HEK293 (cell line): ENCODE measurements around the gene TBCC.

Source experiments
- CTCF ChIA-PET: fragments of 350-600 bp; formaldehyde crosslinking; extraction: SDS; loops from one replicate; lab custom pipeline; 2021; ENCODE audit warnings: antibody characterized with exemption; lab: Yijun Ruan, JAX
- POLR2A ChIA-PET: fragments of 300-600 bp; formaldehyde crosslinking; extraction: SDS; loops from one replicate; lab custom pipeline; 2020; ENCODE audit warnings: antibody characterized with exemption, inconsistent platforms; lab: Yijun Ruan, JAX
- H3K27ac ChIP-seq: fragments of 200-500 bp; sonication (Bioruptor generic); 2 replicates; pipeline ENCODE4 v1.5.1; 2014; ENCODE audit warnings: low read depth, low read length, control low read depth, inconsistent platforms; ENCODE audit errors: extremely low read depth
- H3K36me3 ChIP-seq, 2 experiments: fragments of 200-500 bp in 1 of 2; sonication (Bioruptor generic) in 1 of 2; 1 replicate in 1 of 2; 2 replicates in 1 of 2; pipeline ENCODE4 v1.5.1; 2014 to 2017; ENCODE audit warnings: inconsistent platforms in 2 of 2, low read length in 2 of 2; ENCODE audit not compliant: control insufficient read depth in 2 of 2, insufficient read depth in 1 of 2
- H3K4me1 ChIP-seq: fragments of 200-500 bp; sonication (Bioruptor generic); 2 replicates; pipeline ENCODE4 v1.5.1; 2014; ENCODE audit warnings: mild to moderate bottlenecking, low read length, inconsistent platforms; ENCODE audit not compliant: control insufficient read depth, insufficient read depth
- H3K4me3 ChIP-seq: 2 replicates; pipeline ENCODE4 v1.5.1; 2011; ENCODE audit warnings: low read depth, mild to moderate bottlenecking, control low read depth, low read length, moderate library complexity
- H3K9me3 ChIP-seq: fragments of 200-500 bp; sonication (Bioruptor generic); 2 replicates; pipeline ENCODE4 v1.5.1; 2014; ENCODE audit warnings: low read depth, low read length, inconsistent platforms; ENCODE audit not compliant: control insufficient read depth, insufficient read depth
- BCL11A ChIP-seq: fragments of 450-650 bp; formaldehyde crosslinking; IDR thresholded peaks from 2 replicates; pipeline ENCODE4 v1.5.1; 2016; ENCODE audit warnings: low read depth, missing biosample characterization, missing genetic modification characterization
- FEZF1 ChIP-seq: fragments of 450-650 bp; formaldehyde crosslinking; IDR thresholded peaks from 2 replicates; pipeline ENCODE4 v1.5.1; 2016; ENCODE audit warnings: missing biosample characterization, missing genetic modification characterization
- GLI2 ChIP-seq: fragments of 450-650 bp; formaldehyde crosslinking; IDR thresholded peaks from 2 replicates; pipeline ENCODE4; 2017; ENCODE audit warnings: missing biosample characterization, missing genetic modification characterization, low read depth, borderline replicate concordance
- HOXC10 ChIP-seq: sonication (generic); formaldehyde crosslinking; IDR thresholded peaks from 2 replicates; pipeline ENCODE4 v1.8.1; 2023; ENCODE audit warnings: mild to moderate bottlenecking, missing genetic modification reagents
- KLF10 ChIP-seq: fragments of 450-650 bp; IDR thresholded peaks from 2 replicates; pipeline ENCODE4 v1.5.1; 2018; ENCODE audit warnings: missing biosample characterization, mild to moderate bottlenecking, missing genetic modification characterization
- KLF8 ChIP-seq: fragments of 450-650 bp; formaldehyde crosslinking; IDR thresholded peaks from 2 replicates; pipeline ENCODE4 v1.5.1; 2016; ENCODE audit warnings: missing biosample characterization, missing genetic modification characterization
- TRIM28 ChIP-seq: IDR thresholded peaks from 2 replicates; pipeline ENCODE4 v1.6.1; 2011; ENCODE audit warnings: low read length, control low read depth, borderline replicate concordance
- ZBTB1 ChIP-seq: fragments of 450-650 bp; formaldehyde crosslinking; IDR thresholded peaks from 2 replicates; pipeline ENCODE4 v1.5.1; 2016; ENCODE audit warnings: missing biosample characterization, missing genetic modification characterization
- ZBTB20 ChIP-seq: fragments of 450-650 bp; formaldehyde crosslinking; IDR thresholded peaks from 2 replicates; pipeline ENCODE4 v1.5.1; 2016; ENCODE audit warnings: missing biosample characterization, missing genetic modification characterization
- ZBTB48 ChIP-seq: fragments of 450-650 bp; formaldehyde crosslinking; IDR thresholded peaks from 2 replicates; pipeline ENCODE4 v1.5.1; 2016; ENCODE audit warnings: missing biosample characterization, missing genetic modification characterization
- ZBTB8A ChIP-seq: fragments of 450-650 bp; formaldehyde crosslinking; IDR thresholded peaks from 2 replicates; pipeline ENCODE4 v1.5.1; 2016; ENCODE audit warnings: missing biosample characterization, missing genetic modification characterization
- ZFHX2 ChIP-seq: fragments of 450-650 bp; formaldehyde crosslinking; conservative IDR thresholded peaks from 2 replicates; pipeline ENCODE4 v1.5.1; 2016; ENCODE audit warnings: missing biosample characterization, missing genetic modification characterization
- ZNF184 ChIP-seq: fragments of 450-650 bp; IDR thresholded peaks from 2 replicates; pipeline ENCODE4 v1.5.1; 2018; ENCODE audit warnings: missing biosample characterization, mild to moderate bottlenecking, missing genetic modification characterization
- ZNF2 ChIP-seq: fragments of 450-650 bp; formaldehyde crosslinking; IDR thresholded peaks from 2 replicates; pipeline ENCODE4 v1.5.1; 2016; ENCODE audit warnings: missing biosample characterization, missing genetic modification characterization
- ZNF214 ChIP-seq: fragments of 450-650 bp; formaldehyde crosslinking; IDR thresholded peaks from 2 replicates; pipeline ENCODE4 v1.5.1; 2017; ENCODE audit warnings: missing biosample characterization, mild to moderate bottlenecking, missing genetic modification characterization, borderline replicate concordance
- ZNF248 ChIP-seq: fragments of 450-650 bp; formaldehyde crosslinking; IDR thresholded peaks from 2 replicates; pipeline ENCODE4 v1.5.1; 2017; ENCODE audit warnings: missing biosample characterization, missing genetic modification characterization
- ZNF350 ChIP-seq: fragments of 450-650 bp; formaldehyde crosslinking; IDR thresholded peaks from 2 replicates; pipeline ENCODE4 v1.5.0; 2017; ENCODE audit warnings: missing biosample characterization, mild to moderate bottlenecking, missing genetic modification characterization
- ZNF473 ChIP-seq: fragments of 450-650 bp; formaldehyde crosslinking; IDR thresholded peaks from 2 replicates; pipeline ENCODE4 v1.5.1; 2017; ENCODE audit warnings: missing biosample characterization, missing genetic modification characterization
- ZNF501 ChIP-seq: fragments of 450-650 bp; formaldehyde crosslinking; IDR thresholded peaks from 2 replicates; pipeline ENCODE4 v1.5.1; 2016; ENCODE audit warnings: missing biosample characterization, missing genetic modification characterization
- ZNF521 ChIP-seq: fragments of 450-650 bp; formaldehyde crosslinking; IDR thresholded peaks from 2 replicates; pipeline ENCODE4 v1.5.1; 2017; ENCODE audit warnings: missing biosample characterization, mild to moderate bottlenecking, missing genetic modification characterization
- ZNF548 ChIP-seq: fragments of 450-650 bp; formaldehyde crosslinking; IDR thresholded peaks from 2 replicates; pipeline ENCODE4 v1.5.1; 2016; ENCODE audit warnings: missing biosample characterization, missing genetic modification characterization
- ZNF585B ChIP-seq: fragments of 450-650 bp; formaldehyde crosslinking; IDR thresholded peaks from 2 replicates; pipeline ENCODE4 v1.5.1; 2016; ENCODE audit warnings: missing biosample characterization, missing genetic modification characterization
- ZNF621 ChIP-seq: fragments of 450-650 bp; formaldehyde crosslinking; IDR thresholded peaks from 2 replicates; pipeline ENCODE4 v1.5.1; 2017; ENCODE audit warnings: missing biosample characterization, missing genetic modification characterization
- ZNF626 ChIP-seq: fragments of 450-650 bp; sonication (Bioruptor Pico); formaldehyde crosslinking; IDR thresholded peaks from 2 replicates; pipeline ENCODE4 v1.5.1; 2018; ENCODE audit warnings: missing biosample characterization, missing genetic modification characterization, inconsistent platforms
- ZNF747 ChIP-seq: fragments of 450-650 bp; formaldehyde crosslinking; IDR thresholded peaks from 2 replicates; pipeline ENCODE4 v1.5.1; 2016; ENCODE audit warnings: missing biosample characterization, missing genetic modification characterization
- ZNF792 ChIP-seq: fragments of 450-650 bp; formaldehyde crosslinking; IDR thresholded peaks from 2 replicates; pipeline ENCODE4 v1.5.1; 2016; ENCODE audit warnings: missing biosample characterization, missing genetic modification characterization
- ZXDB ChIP-seq: fragments of 450-650 bp; formaldehyde crosslinking; IDR thresholded peaks from 2 replicates; pipeline ENCODE4 v1.5.1; 2016; ENCODE audit warnings: missing biosample characterization, missing genetic modification characterization
- TF ChIP-seq, protein P1 (sequence below): fragments of 450-650 bp; formaldehyde crosslinking; IDR thresholded peaks from 2 replicates; pipeline ENCODE4 v1.5.1; 2016; ENCODE audit warnings: missing biosample characterization, missing genetic modification characterization, low read depth
- TF ChIP-seq, protein P2 (sequence below): fragments of 450-650 bp; formaldehyde crosslinking; IDR thresholded peaks from 2 replicates; pipeline ENCODE4 v1.5.1; 2017; ENCODE audit warnings: missing biosample characterization, missing genetic modification characterization
- TF ChIP-seq, protein P3 (sequence below): fragments of 450-650 bp; formaldehyde crosslinking; IDR thresholded peaks from 2 replicates; pipeline ENCODE4 v1.5.1; 2016; ENCODE audit warnings: missing biosample characterization, missing genetic modification characterization
- TF ChIP-seq, protein P4 (sequence below): fragments of 450-650 bp; IDR thresholded peaks from 2 replicates; pipeline ENCODE4 v1.5.1; 2018; ENCODE audit warnings: missing biosample characterization, missing genetic modification characterization
- TF ChIP-seq, protein P5 (sequence below): fragments of 450-650 bp; formaldehyde crosslinking; IDR thresholded peaks from 2 replicates; pipeline ENCODE4 v1.5.1; 2016; ENCODE audit warnings: missing biosample characterization, missing genetic modification characterization

The TBCC gene

DNA sequence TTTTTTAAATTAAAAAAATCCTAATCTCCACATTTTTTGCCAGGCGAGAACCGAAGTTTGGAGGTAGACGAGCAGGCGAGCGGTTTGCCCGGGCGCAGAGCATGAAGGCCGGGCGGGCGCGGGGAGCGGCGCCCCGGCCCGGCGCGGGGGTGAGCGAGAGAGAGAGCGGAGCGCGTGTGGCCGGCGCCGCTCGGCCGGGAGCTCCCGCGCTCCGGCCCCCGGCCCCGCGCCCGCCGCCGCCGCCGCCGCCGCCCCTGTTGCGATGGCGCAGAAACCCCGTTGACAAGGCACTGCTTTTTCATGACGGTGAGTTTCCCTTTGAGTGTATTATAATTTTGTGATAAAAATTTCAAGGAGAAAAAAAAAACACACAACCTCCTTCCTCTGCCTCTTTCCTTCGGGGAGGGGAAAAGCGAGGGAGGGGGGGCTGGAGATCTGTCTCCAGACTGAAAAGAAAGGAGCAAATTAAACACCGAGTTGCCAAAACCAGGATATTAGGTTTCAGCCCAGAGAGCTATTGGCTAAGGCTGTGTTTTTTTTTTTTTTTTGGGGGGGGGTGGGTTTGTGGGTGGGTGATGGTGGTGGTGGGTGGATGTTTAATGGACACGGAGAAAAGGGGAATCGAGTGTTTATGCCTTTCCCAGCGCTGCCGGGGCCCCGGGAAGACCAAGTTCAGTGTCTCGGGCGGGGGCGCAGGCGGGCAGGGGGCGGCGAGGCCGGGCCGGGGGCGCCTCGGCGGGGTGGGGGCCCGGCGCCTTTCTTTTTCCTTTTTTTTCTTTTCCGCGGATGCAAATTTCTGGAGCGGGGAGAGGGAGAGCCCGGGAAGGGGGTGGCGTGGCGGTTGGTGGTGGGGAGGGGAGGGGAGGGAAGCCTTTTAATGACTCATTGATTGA lies 36.1 kb upstream of the TBCC start, which contains the start of gene BICRAL:
Gene BICRAL, plus strand, starts transcription at position 257 of the 893 bp plus-strand sequence. CDS start 39,971 bp downstream, outside the sequence.
- CTCF ChIA-PET = interaction anchor here (0.6 to 1.2 kb wide), 3 partner anchors 9 to 369 kb away, joined by 3 read pairs; no protein-coding TSS in a partner anchor
- H3K36me3 ChIP-seq = no peaks in the 10 kb centered on the region
- TF ChIP-seq FEZF1 (tag by site-specific recombination) = 0 out of 2 replicates have a peak, but pooled peaks have one; percentile 26
- TF ChIP-seq KLF10 (tag by site-specific recombination) = no peak
- TF ChIP-seq ZFHX2 = peak; percentile 62; the same call in 1 of the 2 replicates
- no peak for TF ChIP-seq HOXC10 (CRISPR knock-in tag)
- TF ChIP-seq, protein P1, sequence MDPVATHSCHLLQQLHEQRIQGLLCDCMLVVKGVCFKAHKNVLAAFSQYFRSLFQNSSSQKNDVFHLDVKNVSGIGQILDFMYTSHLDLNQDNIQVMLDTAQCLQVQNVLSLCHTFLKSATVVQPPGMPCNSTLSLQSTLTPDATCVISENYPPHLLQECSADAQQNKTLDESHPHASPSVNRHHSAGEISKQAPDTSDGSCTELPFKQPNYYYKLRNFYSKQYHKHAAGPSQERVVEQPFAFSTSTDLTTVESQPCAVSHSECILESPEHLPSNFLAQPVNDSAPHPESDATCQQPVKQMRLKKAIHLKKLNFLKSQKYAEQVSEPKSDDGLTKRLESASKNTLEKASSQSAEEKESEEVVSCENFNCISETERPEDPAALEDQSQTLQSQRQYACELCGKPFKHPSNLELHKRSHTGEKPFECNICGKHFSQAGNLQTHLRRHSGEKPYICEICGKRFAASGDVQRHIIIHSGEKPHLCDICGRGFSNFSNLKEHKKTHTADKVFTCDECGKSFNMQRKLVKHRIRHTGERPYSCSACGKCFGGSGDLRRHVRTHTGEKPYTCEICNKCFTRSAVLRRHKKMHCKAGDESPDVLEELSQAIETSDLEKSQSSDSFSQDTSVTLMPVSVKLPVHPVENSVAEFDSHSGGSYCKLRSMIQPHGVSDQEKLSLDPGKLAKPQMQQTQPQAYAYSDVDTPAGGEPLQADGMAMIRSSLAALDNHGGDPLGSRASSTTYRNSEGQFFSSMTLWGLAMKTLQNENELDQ = no peak
- TF ChIP-seq ZXDB (tag by site-specific recombination) = peak; percentile 99
- no peak for TF ChIP-seq ZNF473 (tag by site-specific recombination)
- TF ChIP-seq, protein P2, sequence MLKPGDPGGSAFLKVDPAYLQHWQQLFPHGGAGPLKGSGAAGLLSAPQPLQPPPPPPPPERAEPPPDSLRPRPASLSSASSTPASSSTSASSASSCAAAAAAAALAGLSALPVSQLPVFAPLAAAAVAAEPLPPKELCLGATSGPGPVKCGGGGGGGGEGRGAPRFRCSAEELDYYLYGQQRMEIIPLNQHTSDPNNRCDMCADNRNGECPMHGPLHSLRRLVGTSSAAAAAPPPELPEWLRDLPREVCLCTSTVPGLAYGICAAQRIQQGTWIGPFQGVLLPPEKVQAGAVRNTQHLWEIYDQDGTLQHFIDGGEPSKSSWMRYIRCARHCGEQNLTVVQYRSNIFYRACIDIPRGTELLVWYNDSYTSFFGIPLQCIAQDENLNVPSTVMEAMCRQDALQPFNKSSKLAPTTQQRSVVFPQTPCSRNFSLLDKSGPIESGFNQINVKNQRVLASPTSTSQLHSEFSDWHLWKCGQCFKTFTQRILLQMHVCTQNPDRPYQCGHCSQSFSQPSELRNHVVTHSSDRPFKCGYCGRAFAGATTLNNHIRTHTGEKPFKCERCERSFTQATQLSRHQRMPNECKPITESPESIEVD (tag by site-specific recombination) = peak; percentile 59; the same call in 1 of the 2 replicates
- TF ChIP-seq ZNF501 (tag by site-specific recombination) = no peak
- no peak for TF ChIP-seq GLI2 (tag by site-specific recombination)
- TF ChIP-seq ZNF248 (tag by site-specific recombination) = no peak
- TF ChIP-seq ZNF792 (tag by site-specific recombination) = no peak
- TF ChIP-seq ZNF621 (tag by site-specific recombination) = no peak
- peak; percentile 91 for TF ChIP-seq ZBTB8A (tag by site-specific recombination)
- no peak for TF ChIP-seq ZNF2 (tag by site-specific recombination)
- no peak for TF ChIP-seq ZNF626 (tag by site-specific recombination)
- no peak for TF ChIP-seq ZNF521
- no peak for TF ChIP-seq ZBTB48 (tag by site-specific recombination)
- TF ChIP-seq, protein P3, sequence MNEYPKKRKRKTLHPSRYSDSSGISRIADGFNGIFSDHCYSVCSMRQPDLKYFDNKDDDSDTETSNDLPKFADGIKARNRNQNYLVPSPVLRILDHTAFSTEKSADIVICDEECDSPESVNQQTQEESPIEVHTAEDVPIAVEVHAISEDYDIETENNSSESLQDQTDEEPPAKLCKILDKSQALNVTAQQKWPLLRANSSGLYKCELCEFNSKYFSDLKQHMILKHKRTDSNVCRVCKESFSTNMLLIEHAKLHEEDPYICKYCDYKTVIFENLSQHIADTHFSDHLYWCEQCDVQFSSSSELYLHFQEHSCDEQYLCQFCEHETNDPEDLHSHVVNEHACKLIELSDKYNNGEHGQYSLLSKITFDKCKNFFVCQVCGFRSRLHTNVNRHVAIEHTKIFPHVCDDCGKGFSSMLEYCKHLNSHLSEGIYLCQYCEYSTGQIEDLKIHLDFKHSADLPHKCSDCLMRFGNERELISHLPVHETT (tag by site-specific recombination) = no peak
- TF ChIP-seq KLF8 (tag by site-specific recombination) = no peak
- no peak for TF ChIP-seq TRIM28
- TF ChIP-seq, protein P4, sequence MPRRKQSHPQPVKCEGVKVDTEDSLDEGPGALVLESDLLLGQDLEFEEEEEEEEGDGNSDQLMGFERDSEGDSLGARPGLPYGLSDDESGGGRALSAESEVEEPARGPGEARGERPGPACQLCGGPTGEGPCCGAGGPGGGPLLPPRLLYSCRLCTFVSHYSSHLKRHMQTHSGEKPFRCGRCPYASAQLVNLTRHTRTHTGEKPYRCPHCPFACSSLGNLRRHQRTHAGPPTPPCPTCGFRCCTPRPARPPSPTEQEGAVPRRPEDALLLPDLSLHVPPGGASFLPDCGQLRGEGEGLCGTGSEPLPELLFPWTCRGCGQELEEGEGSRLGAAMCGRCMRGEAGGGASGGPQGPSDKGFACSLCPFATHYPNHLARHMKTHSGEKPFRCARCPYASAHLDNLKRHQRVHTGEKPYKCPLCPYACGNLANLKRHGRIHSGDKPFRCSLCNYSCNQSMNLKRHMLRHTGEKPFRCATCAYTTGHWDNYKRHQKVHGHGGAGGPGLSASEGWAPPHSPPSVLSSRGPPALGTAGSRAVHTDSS (tag by site-specific recombination) = peak; percentile 54; the same call in 1 of the 2 replicates
- TF ChIP-seq ZNF214 (tag by site-specific recombination) = no peak
- no peak for TF ChIP-seq ZBTB1
- TF ChIP-seq, protein P5, sequence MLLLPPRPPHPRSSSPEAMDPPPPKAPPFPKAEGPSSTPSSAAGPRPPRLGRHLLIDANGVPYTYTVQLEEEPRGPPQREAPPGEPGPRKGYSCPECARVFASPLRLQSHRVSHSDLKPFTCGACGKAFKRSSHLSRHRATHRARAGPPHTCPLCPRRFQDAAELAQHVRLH (tag by site-specific recombination) = no peak
- TF ChIP-seq ZNF548 = no peak
- TF ChIP-seq ZBTB20 (tag by site-specific recombination) = peak; percentile 74
- no peak for TF ChIP-seq ZNF585B (tag by site-specific recombination)
- no peak for TF ChIP-seq ZNF747 (tag by site-specific recombination)
- no peak for TF ChIP-seq BCL11A (tag by site-specific recombination)
- TF ChIP-seq ZNF184 (tag by site-specific recombination) = no peak
- no peak for TF ChIP-seq ZNF350

More for the DNA sequence above, 36.1 kb upstream of the TBCC start, which contains the start of gene BICRAL:
- Histone ChIP-seq H3K4me3 (peak within 1 kb of the TSS; percentile 98), H3K27ac (peak within 1 kb of the TSS; percentile 100), H3K9me3 (no peaks in the 10 kb centered on the region), H3K4me1 (peaks cover 7% of the 10 kb centered on the region; the same call in 1 of the 2 replicates)
- POLR2A ChIA-PET = interaction anchor here (0.6 to 16.3 kb wide), 46 partner anchors 9 to 1335 kb away, joined by 3 to 316 read pairs (median 4); partner anchors contain the start of genes CNPY3, CUL9, PPP2R5D and PTK7
